ENCODE measurements around the gene PTPRK. TPM values are rescaled to one million over a fixed set of nuclear protein-coding genes. Genes with fewer than 3 reads are reported as not detected.

The PTPRK gene
- total and polyA plus RNA-seq, 2 of the 8 experiments (the other 6 are each of a cell fraction or from before 2014, with no cell fraction given) = 11.4 to 47.3 TPM

DNA sequence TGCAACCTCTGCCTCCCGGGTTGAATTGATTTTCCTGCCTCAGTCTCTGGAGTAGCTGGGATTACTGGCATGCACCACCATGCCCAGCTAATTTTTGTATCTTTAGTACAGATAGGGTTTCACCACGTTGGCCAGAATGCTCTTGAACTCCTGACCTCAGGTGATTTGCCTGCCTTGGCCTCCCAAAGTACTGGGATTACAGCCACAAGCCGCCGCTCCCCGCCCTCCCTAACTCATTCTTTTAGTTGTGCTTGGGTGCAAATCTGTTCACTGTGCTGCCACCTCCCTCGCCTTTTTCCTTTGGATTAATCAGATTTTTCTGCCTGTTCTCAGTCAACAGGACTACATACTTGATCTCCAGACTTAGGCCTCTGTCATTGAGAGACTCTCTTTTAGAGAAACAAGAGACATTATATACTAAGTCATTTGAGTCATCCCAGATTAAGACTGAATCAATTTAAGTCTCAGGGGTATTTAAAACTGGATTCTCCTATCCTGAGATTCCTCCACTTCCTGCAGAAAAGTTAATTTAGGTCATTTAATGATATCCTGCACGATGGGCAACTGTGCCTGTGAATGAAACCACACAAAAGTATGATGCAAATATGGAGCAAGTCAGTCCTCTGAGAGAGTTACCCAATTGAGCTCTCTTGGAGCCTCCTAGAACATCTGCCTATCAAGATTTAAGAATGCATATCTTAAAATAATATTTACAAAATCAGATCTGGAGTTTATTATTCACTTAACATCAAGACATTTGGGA is 483.4 kb downstream of the PTPRK start:
- no peak overlapping the region for H3K4me3 ChIP-seq (ENCODE audit: extremely low read depth in 1 of 4, insufficient read depth in 2 of 4, low read depth in 3 of 4, low read length in 4 of 4)
- H4K5ac ChIP-seq (ENCODE audit: insufficient read length, low read depth, low read length) = no peak overlapping the region
- H3K27me3 ChIP-seq (replicated peaks in 1 of 4; ENCODE audit: control insufficient read depth in 3 of 4, extremely low read depth in 1 of 4, insufficient read depth in 3 of 4, low read length in 3 of 4) = no peaks in the 10 kb centered on the region
- no peak overlapping the region for H3K27ac ChIP-seq (ENCODE audit: low read depth, low read length)
- H2BK20ac ChIP-seq (ENCODE audit: low read length) = no peak overlapping the region
- POLR2A ChIA-PET (ENCODE audit: partially characterized antibody) = no interaction called here
- no peaks in the 10 kb centered on the region for H3K36me3 ChIP-seq (ENCODE audit: control insufficient read depth in 2 of 4, insufficient read depth in 4 of 4, low read length in 3 of 4)
- H3K4me1 ChIP-seq (replicated peaks in 1 of 4; ENCODE audit: control insufficient read depth in 3 of 4, insufficient read depth in 4 of 4, low read length in 3 of 4) = no peaks in the 10 kb centered on the region
- no peak overlapping the region for H2AFZ ChIP-seq (ENCODE audit: low read length)
- FAIRE-seq = no peak
- no peaks in the 10 kb centered on the region for H4K20me1 ChIP-seq (replicated peaks in 1 of 2; ENCODE audit: control insufficient read depth in 1 of 2, insufficient read depth in 2 of 2, low read length in 2 of 2)
- H3K4ac ChIP-seq (replicated peaks; ENCODE audit: insufficient read length, low read depth, low read length) = no peak overlapping the region
- no peak overlapping the region for H2BK5ac ChIP-seq (ENCODE audit: low read depth, low read length)
- H3K79me2 ChIP-seq (ENCODE audit: control insufficient read depth in 1 of 2, insufficient read depth in 2 of 2, low read length in 2 of 2) = no peaks in the 10 kb centered on the region
- H3K56ac ChIP-seq (replicated peaks; ENCODE audit: insufficient read length, low read depth, low read length) = no peak overlapping the region
- no peak overlapping the region for H4K91ac ChIP-seq (replicated peaks; ENCODE audit: insufficient read length, low read length)
- H3K23ac ChIP-seq (ENCODE audit: insufficient read length) = no peak overlapping the region
- H2BK120ac ChIP-seq (replicated peaks; ENCODE audit: low read depth, low read length) = no peak overlapping the region
- CTCF ChIA-PET (ENCODE audit: partially characterized antibody) = no interaction called here
- H3K18ac ChIP-seq (ENCODE audit: extremely low read depth, low read length) = no peak overlapping the region
- WGBS, 2 experiments (ENCODE audit: extremely low coverage in 1 of 2, insufficient coverage in 1 of 2, insufficient read length in 1 of 2, insufficient replicate concordance in 2 of 2, low coverage in 1 of 2, low lambda C conversion rate in 2 of 2, missing lambda C conversion rate in 1 of 2) = 93% methylated on average over 7 of the region's 7 CpGs; no CpG with 5 or more reads in 1 of the 2 experiments
- no peak overlapping the region for H2BK15ac ChIP-seq (ENCODE audit: low read length)
- no peak overlapping the region for H2BK12ac ChIP-seq (ENCODE audit: low read depth, low read length)
- no peak overlapping the region for H4K8ac ChIP-seq (ENCODE audit: extremely low read depth, insufficient read depth, low read length)
- no peak overlapping the region for H3K14ac ChIP-seq (ENCODE audit: insufficient read length)
- H3K9ac ChIP-seq (replicated peaks in 1 of 4; ENCODE audit: extremely low read depth in 1 of 4, low read depth in 3 of 4, low read length in 3 of 4) = no peak overlapping the region
- no peaks in the 10 kb centered on the region for H3K79me1 ChIP-seq (ENCODE audit: low read depth, low read length)
- H3K23me2 ChIP-seq (ENCODE audit: low read depth, low read length) = no peaks in the 10 kb centered on the region
- H3K9me3 ChIP-seq (ENCODE audit: insufficient read depth in 2 of 2, low read depth in 1 of 2, low read length in 1 of 2) = no peaks in the 10 kb centered on the region
- no peak for DNase-seq (ENCODE audit: low read depth in 1 of 2, low spot score in 2 of 2)
- H2AK5ac ChIP-seq (ENCODE audit: low read depth, low read length) = no peak overlapping the region
- no peak overlapping the region for H3K4me2 ChIP-seq (ENCODE audit: insufficient read depth in 1 of 2, low read depth in 2 of 2, low read length in 2 of 2)
- TF ChIP-seq MAFK (IDR thresholded peaks at IDR 0.05; ENCODE audit: low read depth, low read length) (no peak), CHD1 (IDR thresholded peaks at IDR 0.05; ENCODE audit: low read depth, low read length) (no peak), POU5F1 (IDR thresholded peaks at IDR 0.05; ENCODE audit: low read depth, low read length) (no peak), BCL11A (IDR thresholded peaks at IDR 0.05; ENCODE audit: low read depth in 2 of 2, low read length in 2 of 2) (no peak), FOSL1 (IDR thresholded peaks at IDR 0.05; ENCODE audit: insufficient read depth, low read depth, low read length) (no peak), CREB1 (IDR thresholded peaks at IDR 0.05) (no peak), RFX5 (IDR thresholded peaks at IDR 0.05; ENCODE audit: borderline replicate concordance, low read depth, low read length) (no peak), ASH2L (IDR thresholded peaks at IDR 0.05; ENCODE audit: low read length) (no peak), TAF1 (IDR thresholded peaks at IDR 0.05; ENCODE audit: low read depth, low read length) (no peak), TCF12 (IDR thresholded peaks at IDR 0.05; ENCODE audit: low read depth, low read length) (no peak), KDM5A (IDR thresholded peaks at IDR 0.05; ENCODE audit: low read length) (no peak)
- TF ChIP-seq, protein P1, sequence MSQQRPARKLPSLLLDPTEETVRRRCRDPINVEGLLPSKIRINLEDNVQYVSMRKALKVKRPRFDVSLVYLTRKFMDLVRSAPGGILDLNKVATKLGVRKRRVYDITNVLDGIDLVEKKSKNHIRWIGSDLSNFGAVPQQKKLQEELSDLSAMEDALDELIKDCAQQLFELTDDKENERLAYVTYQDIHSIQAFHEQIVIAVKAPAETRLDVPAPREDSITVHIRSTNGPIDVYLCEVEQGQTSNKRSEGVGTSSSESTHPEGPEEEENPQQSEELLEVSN (IDR thresholded peaks at IDR 0.05) = no peak
